Measurements from ENCODE around the gene MPPE1.
"Not testable (repeated sequence)": the region's sequence is repeated elsewhere in the genome, so short reads cannot be mapped to it uniquely, and the experiment has no call there.

MPPE1 gene

DNA sequence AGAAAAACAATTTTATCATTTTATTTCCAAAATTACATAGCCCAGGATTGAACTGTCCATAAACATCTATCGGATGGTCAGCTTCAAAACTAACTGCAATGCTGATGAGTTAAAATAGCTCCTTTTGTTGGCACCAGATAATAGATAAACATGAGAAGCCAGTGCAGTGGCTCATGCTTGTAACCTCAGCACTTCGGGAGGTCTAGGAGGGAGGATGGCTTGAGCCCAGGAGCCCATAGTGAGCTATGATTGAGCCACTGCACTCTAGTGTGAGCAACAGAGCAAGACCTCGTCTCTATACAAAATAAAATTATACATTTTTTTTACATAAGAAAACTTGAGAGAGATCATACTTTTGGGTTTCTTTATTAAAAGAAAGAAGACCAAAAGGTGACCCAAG is 38.6 kb upstream of the MPPE1 start:
- no peaks in the 10 kb centered on the region for H3K27me3 ChIP-seq (ENCODE audit: control insufficient read depth, insufficient read depth, low read length)
- H3K4me3 ChIP-seq (ENCODE audit: low read depth, low read length), result peak overlapping the region; percentile 70
- H3K9ac ChIP-seq (ENCODE audit: low read length), result no peak overlapping the region
- H3K36me3 ChIP-seq (ENCODE audit: control insufficient read depth, insufficient read depth, low read length), result no peaks in the 10 kb centered on the region
- H3K9me3 ChIP-seq (ENCODE audit: control insufficient read depth, insufficient read depth, low read depth, low read length), result no peaks in the 10 kb centered on the region
- peak overlapping the region; percentile 96; the same call in 1 of the 2 replicates for H3K27ac ChIP-seq (ENCODE audit: low read depth, low read length)
- H3K4me1 ChIP-seq (ENCODE audit: control insufficient read depth, insufficient read depth, low read length), result peaks cover 25% of the 10 kb centered on the region

DNA sequence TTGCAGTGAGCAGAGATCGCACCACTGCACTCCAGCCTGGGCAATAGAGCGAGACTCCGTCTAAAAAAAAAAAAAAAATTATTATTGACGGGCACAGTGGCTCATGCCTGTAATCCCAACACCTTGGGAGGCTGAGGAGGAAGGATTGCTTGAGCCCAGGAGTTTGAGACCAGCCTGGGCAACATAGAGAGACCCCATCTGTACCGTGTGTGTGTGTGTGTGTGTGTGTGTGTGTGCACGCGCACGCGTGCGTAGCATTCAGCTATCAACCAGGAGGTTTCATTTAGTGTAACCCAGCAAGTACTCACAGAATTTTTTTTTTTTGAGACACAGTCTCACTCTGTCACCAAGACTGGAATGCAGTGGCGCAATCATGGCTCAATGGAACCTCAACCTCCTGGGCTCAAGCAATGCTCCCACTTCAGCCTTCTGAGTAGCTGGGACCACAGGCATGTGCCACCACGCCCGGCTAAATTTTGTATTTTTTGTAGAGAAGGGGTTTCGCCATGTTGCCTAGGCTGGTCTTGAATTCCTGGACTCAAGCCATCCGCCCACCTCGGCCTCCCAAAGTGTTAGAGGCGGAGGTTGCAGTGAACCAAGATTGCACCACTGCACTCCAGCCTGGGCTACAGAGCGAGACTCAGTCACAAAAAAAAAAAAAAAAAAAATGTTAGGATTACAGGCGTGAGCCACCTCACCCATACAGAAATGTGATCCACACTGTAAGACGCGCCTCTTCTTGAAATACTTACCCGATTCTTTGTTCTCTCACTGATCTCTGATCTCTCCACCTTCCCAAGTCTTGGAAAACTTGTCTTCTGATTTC is 37.9 kb upstream of the MPPE1 start:
- H3K27ac ChIP-seq (ENCODE audit: low read depth, low read length), result peak overlapping the region; percentile 96; the same call in 1 of the 2 replicates
- H3K4me1 ChIP-seq (ENCODE audit: control insufficient read depth, insufficient read depth, low read length), result peaks cover 19% of the 10 kb centered on the region
- H3K36me3 ChIP-seq (ENCODE audit: control insufficient read depth, insufficient read depth, low read length); H3K4me3 ChIP-seq (ENCODE audit: low read depth, low read length); H3K9me3 ChIP-seq (ENCODE audit: control insufficient read depth, insufficient read depth, low read depth, low read length); H3K9ac ChIP-seq (ENCODE audit: low read length); H3K27me3 ChIP-seq (ENCODE audit: control insufficient read depth, insufficient read depth, low read length): not testable (repeated sequence)

DNA sequence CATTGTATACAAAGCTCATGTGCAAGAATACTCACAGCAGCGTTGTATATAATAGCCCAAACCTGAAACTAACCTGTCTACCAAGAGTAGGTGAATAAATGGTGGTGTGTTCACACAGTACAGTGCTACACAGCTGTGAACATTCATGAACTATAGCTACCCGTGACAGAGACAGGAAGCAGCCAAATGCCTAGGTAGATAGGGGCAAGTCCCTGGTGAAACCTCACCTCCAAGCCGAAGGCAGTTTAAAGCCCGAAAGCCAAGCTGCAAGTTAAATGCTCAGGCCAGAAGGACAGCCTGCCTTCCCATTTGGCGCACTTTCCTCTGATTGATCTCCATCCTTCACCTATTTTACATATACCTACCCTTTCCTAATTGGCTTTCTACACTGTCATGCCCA is 36.7 kb upstream of the MPPE1 start:
- Histone ChIP-seq H3K9me3 (ENCODE audit: control insufficient read depth, insufficient read depth, low read depth, low read length) (no peaks in the 10 kb centered on the region), H3K36me3 (ENCODE audit: control insufficient read depth, insufficient read depth, low read length) (no peaks in the 10 kb centered on the region), H3K27ac (ENCODE audit: low read depth, low read length) (no peak overlapping the region), H3K4me1 (ENCODE audit: control insufficient read depth, insufficient read depth, low read length) (peaks cover 19% of the 10 kb centered on the region), H3K27me3 (ENCODE audit: control insufficient read depth, insufficient read depth, low read length) (no peaks in the 10 kb centered on the region), H3K9ac (ENCODE audit: low read length) (no peak overlapping the region), H3K4me3 (ENCODE audit: low read depth, low read length) (no peak overlapping the region)

DNA sequence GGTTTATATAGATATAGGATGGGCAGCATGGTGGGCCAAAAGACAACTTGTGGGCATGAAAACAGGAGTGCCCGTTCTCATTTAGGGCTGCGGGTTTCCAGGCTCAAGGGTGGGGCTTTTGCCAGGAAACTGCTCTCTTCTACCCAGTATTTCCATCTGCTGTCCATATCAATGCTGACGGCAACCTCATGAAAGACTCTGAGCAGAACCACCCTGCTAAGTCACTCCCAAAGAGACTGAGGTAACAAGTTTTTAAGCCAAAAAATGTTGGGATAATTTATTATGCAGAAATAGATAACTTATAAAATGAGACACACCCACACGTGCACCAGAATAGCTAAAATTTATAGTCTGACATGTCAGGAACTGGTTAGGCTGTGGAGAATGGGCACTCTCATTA is 36.1 kb upstream of the MPPE1 start:
- Histone ChIP-seq H3K9me3 (ENCODE audit: control insufficient read depth, insufficient read depth, low read depth, low read length) (no peaks in the 10 kb centered on the region), H3K4me3 (ENCODE audit: low read depth, low read length) (no peak overlapping the region), H3K27me3 (ENCODE audit: control insufficient read depth, insufficient read depth, low read length) (no peaks in the 10 kb centered on the region), H3K9ac (ENCODE audit: low read length) (no peak overlapping the region), H3K27ac (ENCODE audit: low read depth, low read length) (no peak overlapping the region), H3K4me1 (ENCODE audit: control insufficient read depth, insufficient read depth, low read length) (peaks cover 18% of the 10 kb centered on the region), H3K36me3 (ENCODE audit: control insufficient read depth, insufficient read depth, low read length) (no peaks in the 10 kb centered on the region)

DNA sequence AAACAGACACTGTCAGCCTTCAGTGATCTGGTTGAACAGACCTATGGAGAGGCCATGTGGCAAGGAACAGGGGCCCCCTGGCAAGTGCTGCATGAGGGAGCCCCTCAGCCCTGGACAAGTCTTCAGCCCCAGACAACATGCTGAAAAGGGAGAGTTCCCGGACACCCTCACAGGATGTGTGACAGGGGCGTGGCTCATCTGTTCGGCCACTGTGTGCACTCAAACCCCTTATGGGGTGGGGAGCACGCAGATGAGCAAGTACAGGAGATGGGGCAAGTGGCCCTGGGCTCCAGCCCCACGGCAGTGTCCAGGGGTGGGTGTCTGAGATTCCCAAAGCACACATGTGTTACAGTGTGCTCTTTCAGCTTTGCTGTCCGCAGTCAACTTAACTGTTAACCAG is 35.4 kb upstream of the MPPE1 start:
- Histone ChIP-seq H3K4me3 (ENCODE audit: low read depth, low read length) (no peak overlapping the region), H3K36me3 (ENCODE audit: control insufficient read depth, insufficient read depth, low read length) (no peaks in the 10 kb centered on the region), H3K27me3 (ENCODE audit: control insufficient read depth, insufficient read depth, low read length) (no peaks in the 10 kb centered on the region), H3K9ac (ENCODE audit: low read length) (no peak overlapping the region), H3K27ac (ENCODE audit: low read depth, low read length) (no peak overlapping the region), H3K9me3 (ENCODE audit: control insufficient read depth, insufficient read depth, low read depth, low read length) (no peaks in the 10 kb centered on the region), H3K4me1 (ENCODE audit: control insufficient read depth, insufficient read depth, low read length) (peaks cover 11% of the 10 kb centered on the region)

DNA sequence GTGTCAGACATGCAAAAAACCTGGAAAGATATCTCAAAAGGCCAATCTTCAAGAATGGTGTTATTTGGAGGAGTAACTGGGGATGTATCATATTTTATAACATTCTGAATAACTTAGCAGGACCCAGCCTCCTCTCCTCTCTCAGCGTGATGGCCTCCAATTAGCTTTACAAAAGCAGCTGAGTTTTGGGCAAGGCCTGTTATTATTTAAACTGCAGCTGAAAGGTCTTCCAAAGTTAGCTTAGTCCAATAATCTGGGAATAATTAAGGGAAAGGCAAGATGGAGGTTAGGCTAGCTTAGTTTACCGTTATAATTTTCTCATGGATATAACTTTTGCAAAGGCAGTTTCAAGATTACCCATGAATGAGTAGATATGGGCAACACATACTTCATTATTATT is 32.8 kb upstream of the MPPE1 start:
- Histone ChIP-seq H3K9ac (ENCODE audit: low read length) (no peak overlapping the region), H3K4me3 (ENCODE audit: low read depth, low read length) (no peak overlapping the region), H3K4me1 (ENCODE audit: control insufficient read depth, insufficient read depth, low read length) (no peaks in the 10 kb centered on the region), H3K27ac (ENCODE audit: low read depth, low read length) (no peak overlapping the region), H3K27me3 (ENCODE audit: control insufficient read depth, insufficient read depth, low read length) (no peaks in the 10 kb centered on the region), H3K36me3 (ENCODE audit: control insufficient read depth, insufficient read depth, low read length) (no peaks in the 10 kb centered on the region), H3K9me3 (ENCODE audit: control insufficient read depth, insufficient read depth, low read depth, low read length) (no peaks in the 10 kb centered on the region)

DNA sequence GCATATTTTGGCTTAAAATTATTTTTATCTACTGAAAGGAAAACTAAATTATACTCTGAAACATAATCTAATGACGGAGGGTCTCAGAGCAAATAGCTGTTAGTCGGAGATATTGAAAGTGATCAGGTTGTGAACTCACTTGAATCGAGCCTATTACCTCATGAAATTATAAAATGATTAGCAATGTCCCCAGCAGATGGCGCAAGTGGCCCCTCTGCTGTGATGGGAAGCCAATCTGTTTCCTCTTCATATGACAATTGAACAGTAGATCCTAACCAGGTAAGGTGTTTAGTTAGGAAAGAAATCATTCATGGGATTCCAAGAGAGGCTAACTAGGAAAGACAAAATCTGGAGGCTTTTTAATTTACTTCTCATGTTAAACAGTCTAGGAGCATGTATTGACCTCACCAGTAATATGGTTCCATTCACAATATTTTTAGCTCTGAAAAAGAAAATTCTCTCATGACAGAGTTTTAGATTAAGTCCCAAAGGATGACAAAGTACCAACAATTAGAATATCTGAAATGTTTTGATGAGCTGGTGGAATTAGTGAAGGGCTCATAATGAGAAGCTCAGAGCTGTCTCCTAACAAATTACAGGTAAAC is 29.9 kb upstream of the MPPE1 start:
- Histone ChIP-seq H3K9me3 (ENCODE audit: control insufficient read depth, insufficient read depth, low read depth, low read length) (no peaks in the 10 kb centered on the region), H3K27me3 (ENCODE audit: control insufficient read depth, insufficient read depth, low read length) (no peaks in the 10 kb centered on the region), H3K9ac (ENCODE audit: low read length) (no peak overlapping the region), H3K4me1 (ENCODE audit: control insufficient read depth, insufficient read depth, low read length) (no peaks in the 10 kb centered on the region), H3K36me3 (ENCODE audit: control insufficient read depth, insufficient read depth, low read length) (no peaks in the 10 kb centered on the region), H3K27ac (ENCODE audit: low read depth, low read length) (no peak overlapping the region), H3K4me3 (ENCODE audit: low read depth, low read length) (no peak overlapping the region)

DNA sequence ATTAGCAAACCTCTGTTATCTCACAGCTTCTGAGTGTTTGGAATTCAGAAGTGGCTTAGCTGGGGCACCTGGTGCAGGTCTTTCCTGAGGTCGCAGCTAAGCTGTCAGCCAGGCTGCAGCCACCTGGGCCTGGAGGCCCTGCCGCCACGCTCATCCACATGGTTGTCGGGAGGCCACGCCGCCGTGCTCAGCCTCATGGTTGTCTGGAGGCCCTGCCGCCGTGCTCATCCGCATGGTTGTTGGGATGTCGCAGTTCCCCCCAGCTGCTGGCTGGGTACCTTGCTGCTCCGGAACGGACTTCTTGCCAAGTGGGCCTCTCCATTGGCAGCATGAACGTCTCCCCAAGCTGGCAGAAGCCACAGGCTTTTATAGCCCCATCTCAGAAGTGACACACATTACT is 24.3 kb upstream of the MPPE1 start:
- Histone ChIP-seq H3K9ac (ENCODE audit: low read length) (no peak overlapping the region), H3K9me3 (ENCODE audit: control insufficient read depth, insufficient read depth, low read depth, low read length) (no peaks in the 10 kb centered on the region), H3K27ac (ENCODE audit: low read depth, low read length) (no peak overlapping the region), H3K4me1 (ENCODE audit: control insufficient read depth, insufficient read depth, low read length) (peaks cover 2% of the 10 kb centered on the region; the same call in 1 of the 2 replicates), H3K27me3 (ENCODE audit: control insufficient read depth, insufficient read depth, low read length) (no peaks in the 10 kb centered on the region), H3K4me3 (ENCODE audit: low read depth, low read length) (no peak overlapping the region), H3K36me3 (ENCODE audit: control insufficient read depth, insufficient read depth, low read length) (no peaks in the 10 kb centered on the region)

DNA sequence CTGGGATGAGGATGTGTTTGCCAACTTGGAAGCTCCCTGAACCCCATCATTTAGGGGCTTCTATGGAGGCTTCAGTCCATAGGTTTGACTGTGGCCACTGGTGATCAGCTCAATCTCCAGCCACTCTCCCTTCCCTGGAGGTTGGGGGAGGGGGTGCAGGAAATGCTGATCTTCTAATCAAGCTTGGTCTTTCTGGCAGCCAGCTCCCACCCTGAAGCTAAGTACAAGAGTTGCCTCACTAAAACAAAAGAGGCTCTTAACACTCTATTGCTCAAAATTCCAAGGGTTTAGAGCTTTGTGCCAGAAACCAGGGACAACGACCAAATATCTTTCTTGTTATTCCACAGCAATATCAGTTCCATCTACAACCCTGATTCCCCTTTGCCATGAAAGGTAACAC is 19.4 kb upstream of the MPPE1 start:
- Histone ChIP-seq H3K4me3 (ENCODE audit: low read depth, low read length) (no peak overlapping the region), H3K9ac (ENCODE audit: low read length) (no peak overlapping the region), H3K36me3 (ENCODE audit: control insufficient read depth, insufficient read depth, low read length) (no peaks in the 10 kb centered on the region), H3K4me1 (ENCODE audit: control insufficient read depth, insufficient read depth, low read length) (peaks cover 2% of the 10 kb centered on the region; the same call in 1 of the 2 replicates), H3K27me3 (ENCODE audit: control insufficient read depth, insufficient read depth, low read length) (no peaks in the 10 kb centered on the region), H3K27ac (ENCODE audit: low read depth, low read length) (no peak overlapping the region), H3K9me3 (ENCODE audit: control insufficient read depth, insufficient read depth, low read depth, low read length) (no peaks in the 10 kb centered on the region)

DNA sequence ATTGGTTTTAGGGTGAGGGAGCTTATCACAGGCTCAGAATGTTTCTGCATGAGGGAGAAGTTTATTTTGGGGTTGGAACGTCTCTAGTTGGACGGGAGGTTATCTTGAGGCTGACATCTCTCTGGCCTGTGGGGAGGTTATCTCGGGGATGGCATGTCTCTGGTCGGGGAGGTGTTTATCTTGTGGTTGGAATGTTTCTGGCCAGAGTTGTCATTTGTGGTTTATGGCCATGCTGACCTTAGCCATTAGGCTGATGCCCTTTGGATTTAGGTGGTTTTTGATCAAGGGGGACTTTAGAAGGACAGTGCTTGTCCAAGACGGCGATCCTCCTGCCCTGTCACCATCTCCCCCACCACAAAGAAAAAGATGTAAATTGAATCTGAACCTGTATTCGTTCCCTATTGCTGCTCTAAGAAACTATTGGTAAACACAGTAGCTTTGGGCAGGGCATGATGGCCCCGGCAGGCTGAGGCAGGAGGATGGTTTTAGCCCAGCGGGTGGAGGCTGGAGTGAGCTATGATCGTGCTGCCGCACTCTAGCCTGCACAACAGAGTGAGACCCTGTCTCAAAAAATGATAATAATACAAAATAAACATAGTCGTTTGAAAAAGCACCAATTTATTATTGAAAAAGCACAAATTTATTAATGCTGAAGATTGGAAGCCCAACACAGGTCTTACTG is 17.8 kb upstream of the MPPE1 start:
- Histone ChIP-seq H3K9me3 (ENCODE audit: control insufficient read depth, insufficient read depth, low read depth, low read length) (no peaks in the 10 kb centered on the region), H3K27ac (ENCODE audit: low read depth, low read length) (no peak overlapping the region), H3K27me3 (ENCODE audit: control insufficient read depth, insufficient read depth, low read length) (no peaks in the 10 kb centered on the region), H3K4me3 (ENCODE audit: low read depth, low read length) (no peak overlapping the region), H3K4me1 (ENCODE audit: control insufficient read depth, insufficient read depth, low read length) (peaks cover 2% of the 10 kb centered on the region; the same call in 1 of the 2 replicates), H3K36me3 (ENCODE audit: control insufficient read depth, insufficient read depth, low read length) (no peaks in the 10 kb centered on the region), H3K9ac (ENCODE audit: low read length) (no peak overlapping the region)

DNA sequence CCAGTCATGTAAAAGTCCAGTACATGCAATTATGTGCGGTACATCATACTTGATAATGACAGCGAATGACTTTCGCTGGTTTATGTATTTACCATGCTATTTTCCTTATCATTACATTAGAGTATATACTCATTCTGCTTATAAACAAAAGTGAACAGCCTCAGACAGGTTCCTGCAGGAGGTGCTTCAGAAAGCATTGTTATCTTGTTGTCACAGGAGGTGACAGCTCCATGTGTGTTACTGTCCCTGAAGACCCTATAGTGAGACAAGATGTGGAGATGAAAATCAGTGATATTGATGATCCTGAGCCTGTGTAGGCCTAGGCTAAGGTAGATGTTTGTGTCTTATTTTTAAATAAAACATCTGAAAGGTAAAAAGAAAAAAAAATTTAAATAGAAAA is 15.3 kb upstream of the MPPE1 start:
- H3K27ac ChIP-seq (ENCODE audit: low read depth, low read length), result no peak overlapping the region
- no peaks in the 10 kb centered on the region for H3K9me3 ChIP-seq (ENCODE audit: control insufficient read depth, insufficient read depth, low read depth, low read length)
- peaks cover 2% of the 10 kb centered on the region; the same call in 1 of the 2 replicates for H3K4me1 ChIP-seq (ENCODE audit: control insufficient read depth, insufficient read depth, low read length)
- H3K4me3 ChIP-seq (ENCODE audit: low read depth, low read length), result no peak overlapping the region
- H3K9ac ChIP-seq (ENCODE audit: low read length), result no peak overlapping the region
- H3K36me3 ChIP-seq (ENCODE audit: control insufficient read depth, insufficient read depth, low read length), result no peaks in the 10 kb centered on the region
- no peaks in the 10 kb centered on the region for H3K27me3 ChIP-seq (ENCODE audit: control insufficient read depth, insufficient read depth, low read length)
